Astrocyte of the cerebellum (primary cell): ENCODE results near the gene CMTM5.
A peak's percentile ranks its signal among the peaks of the same experiment; 100 is the strongest.

Experiments
- DNase-seq: peaks from one replicate; pipeline ENCODE4 v3.0.0-alpha.2; 2011; ENCODE audit warnings: low read depth
- H3K4me3 ChIP-seq: 2 replicates; pipeline ENCODE4 v1.5.1; 2011; ENCODE audit warnings: mild to moderate bottlenecking, low read depth, low read length, moderate library complexity
- in situ Hi-C: cut with HindIII; loops from 2 replicates; pipeline ENCODE4 v1.10.0; 2017; ENCODE audit warnings: low sequenced_read_pairs
- TF ChIP-seq, protein P1 (sequence below): IDR thresholded peaks from 2 replicates; pipeline ENCODE4 v1.5.1; 2012; ENCODE audit warnings: low read length, low read depth, moderate library complexity, mild to moderate bottlenecking; ENCODE audit errors: missing control alignments

The CMTM5 gene

DNA sequence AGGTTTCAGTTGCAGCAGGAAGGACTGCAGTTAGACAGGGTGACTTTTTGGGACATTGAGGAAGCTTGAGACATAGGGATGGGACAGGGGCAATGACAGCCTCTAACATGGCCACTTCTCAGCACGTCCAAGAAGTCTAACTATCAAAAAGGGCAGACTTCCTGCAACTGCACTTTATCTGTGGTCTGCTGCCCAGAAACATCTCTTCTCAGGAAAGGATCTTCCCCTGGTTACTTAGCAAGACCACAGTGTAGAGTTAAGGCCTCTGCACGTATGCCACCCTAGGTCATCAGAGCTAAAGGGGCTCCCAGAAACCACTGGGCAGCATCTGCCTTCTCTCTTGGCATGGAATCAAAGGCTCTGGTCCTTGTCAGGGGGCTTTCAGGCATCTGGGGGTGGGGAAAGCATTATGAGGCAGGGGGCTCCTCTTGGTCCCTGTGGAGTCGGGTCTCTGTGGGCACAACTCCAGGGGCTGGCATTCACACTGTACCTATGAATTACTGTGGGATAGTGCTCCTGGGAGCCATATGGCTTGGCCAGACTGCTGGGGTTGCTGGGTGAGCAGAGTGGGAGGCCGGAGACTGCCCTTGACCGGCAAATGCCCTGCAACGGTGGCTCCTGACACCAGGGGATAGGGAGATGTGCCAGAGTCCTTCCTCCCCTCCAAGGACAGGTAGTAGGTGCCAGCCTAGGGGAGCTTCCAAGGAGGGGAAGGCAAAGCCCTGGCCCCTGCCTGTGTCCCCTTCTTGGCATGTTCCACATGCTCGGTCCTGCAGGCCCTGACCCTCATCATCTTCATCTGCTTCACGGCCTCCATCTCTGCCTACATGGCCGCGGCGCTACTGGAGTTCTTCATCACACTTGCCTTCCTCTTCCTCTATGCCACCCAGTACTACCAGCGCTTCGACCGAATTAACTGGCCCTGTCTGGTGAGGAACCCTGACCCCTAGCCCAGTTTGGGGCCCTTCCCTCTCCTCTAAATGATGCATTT, 1.0 kb downstream of the CMTM5 start:
- in situ Hi-C loops = no loop called here

DNA sequence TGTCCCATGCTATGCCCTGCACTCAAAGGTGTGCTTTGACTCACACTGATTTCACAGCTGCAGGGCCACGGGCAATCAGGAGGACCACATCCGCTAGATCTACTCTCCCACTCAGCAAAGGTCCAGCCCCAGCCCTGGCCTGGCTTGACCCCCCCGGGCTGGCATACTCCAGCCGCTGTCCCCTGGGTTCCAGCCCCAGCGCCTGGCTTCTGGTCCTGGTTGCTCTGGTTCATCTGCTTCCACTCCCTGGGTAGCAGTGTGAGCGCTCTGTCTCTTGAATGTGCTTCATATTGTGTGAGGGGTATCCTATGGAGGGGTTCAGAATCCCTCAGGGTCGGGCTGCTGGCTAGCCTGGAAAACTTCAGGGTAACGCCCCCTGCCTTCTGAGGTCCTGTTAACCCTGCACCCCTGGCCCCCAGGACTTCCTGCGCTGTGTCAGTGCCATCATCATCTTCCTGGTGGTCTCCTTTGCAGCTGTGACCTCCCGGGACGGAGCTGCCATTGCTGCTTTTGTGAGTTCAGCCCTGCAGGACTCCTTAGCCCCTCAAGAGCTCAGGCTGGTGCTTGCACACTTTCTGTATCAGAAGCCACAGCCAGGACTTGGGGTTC, 1.9 kb downstream of the CMTM5 start:
- in situ Hi-C loops = no loop called here
- DNase-seq = no peak
- TF ChIP-seq, protein P1, sequence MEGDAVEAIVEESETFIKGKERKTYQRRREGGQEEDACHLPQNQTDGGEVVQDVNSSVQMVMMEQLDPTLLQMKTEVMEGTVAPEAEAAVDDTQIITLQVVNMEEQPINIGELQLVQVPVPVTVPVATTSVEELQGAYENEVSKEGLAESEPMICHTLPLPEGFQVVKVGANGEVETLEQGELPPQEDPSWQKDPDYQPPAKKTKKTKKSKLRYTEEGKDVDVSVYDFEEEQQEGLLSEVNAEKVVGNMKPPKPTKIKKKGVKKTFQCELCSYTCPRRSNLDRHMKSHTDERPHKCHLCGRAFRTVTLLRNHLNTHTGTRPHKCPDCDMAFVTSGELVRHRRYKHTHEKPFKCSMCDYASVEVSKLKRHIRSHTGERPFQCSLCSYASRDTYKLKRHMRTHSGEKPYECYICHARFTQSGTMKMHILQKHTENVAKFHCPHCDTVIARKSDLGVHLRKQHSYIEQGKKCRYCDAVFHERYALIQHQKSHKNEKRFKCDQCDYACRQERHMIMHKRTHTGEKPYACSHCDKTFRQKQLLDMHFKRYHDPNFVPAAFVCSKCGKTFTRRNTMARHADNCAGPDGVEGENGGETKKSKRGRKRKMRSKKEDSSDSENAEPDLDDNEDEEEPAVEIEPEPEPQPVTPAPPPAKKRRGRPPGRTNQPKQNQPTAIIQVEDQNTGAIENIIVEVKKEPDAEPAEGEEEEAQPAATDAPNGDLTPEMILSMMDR = no peak
- H3K4me3 ChIP-seq = no peak overlapping the region

More for the DNA sequence above, 1.0 kb downstream of the CMTM5 start:
- TF ChIP-seq, protein P1 = no peak
- H3K4me3 ChIP-seq = no peak overlapping the region
- no peak for DNase-seq

DNA sequence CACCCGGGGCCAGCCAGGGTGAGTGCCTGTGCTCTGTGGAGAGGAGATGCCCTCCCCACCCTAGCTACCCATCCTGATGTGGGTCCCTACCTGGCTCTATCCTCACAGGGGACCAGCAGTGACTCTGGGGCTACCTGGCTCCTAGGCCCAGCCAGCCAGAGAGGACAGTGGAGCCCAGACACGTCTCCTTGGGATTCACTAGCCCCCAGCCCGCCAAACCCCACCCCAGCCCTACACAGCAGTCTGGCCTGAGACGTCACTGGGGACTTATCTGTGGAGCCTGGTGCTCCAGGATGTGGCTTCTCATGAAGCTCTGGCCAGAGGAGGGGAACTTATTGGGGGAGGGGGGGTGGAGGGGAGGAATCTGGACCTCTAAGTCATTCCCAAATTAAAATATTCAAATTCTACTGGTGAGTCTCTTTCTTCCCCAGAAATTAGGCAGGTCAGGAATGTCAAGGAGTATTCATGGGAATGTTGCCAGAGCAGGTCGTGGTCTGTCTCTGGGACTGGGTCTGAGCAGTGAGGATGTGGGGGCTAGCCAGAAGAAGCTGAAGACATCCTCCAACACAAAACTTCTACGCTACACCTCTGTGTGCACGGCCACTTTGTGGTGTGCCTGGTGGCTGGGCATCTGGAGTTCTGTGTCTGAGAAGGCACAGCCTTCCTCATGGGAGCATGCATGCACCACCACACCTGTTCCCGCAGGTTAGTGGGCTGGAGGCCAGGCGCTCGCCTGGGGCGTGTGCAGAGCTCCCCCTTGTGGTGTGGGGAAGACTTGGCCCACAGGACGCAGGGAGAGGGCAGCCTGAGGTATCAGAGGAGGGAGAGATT, 2.7 kb downstream of the CMTM5 start:
- in situ Hi-C loops = no loop called here
- H3K4me3 ChIP-seq = no peak overlapping the region
- TF ChIP-seq, protein P1 = peak; percentile 86
- no peak for DNase-seq

DNA sequence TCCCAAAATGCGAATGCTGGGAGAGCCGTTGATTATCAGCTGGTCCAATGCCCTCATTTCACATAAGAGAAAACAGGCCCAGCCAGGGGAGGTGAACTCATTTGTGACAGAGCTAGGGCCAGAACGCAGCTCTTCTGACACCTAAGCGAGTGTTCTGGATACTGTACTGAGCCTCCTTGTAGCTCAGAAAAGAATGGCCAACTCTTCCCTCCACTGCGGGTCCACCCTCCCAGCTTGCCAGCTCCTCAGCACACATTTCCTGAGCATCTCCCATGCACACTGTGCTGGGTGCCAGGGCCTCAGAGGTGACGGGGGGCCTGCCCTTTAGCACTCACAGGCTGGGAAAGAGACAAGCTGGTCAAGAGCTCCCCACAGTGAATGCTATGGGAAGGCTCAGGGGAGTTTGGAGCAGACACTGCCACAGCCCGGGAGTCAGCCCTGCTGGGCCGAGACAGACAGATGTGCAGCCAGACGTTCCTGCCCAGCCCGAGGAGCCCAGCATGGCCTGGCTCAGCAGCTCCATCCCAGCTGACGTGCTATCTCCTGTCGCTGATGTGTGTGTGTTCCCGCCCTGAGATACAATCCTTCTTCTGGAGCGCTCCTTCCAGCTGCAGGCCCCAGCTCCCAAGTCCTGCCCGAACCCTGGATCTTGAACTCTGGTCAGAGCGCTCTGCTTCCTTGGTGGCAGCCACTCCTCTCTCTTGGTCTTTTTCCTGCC, 3.5 kb downstream of the CMTM5 start:
- TF ChIP-seq, protein P1 = no peak
- H3K4me3 ChIP-seq = no peak overlapping the region
- no peak for DNase-seq
- in situ Hi-C loops = no loop called here

DNA sequence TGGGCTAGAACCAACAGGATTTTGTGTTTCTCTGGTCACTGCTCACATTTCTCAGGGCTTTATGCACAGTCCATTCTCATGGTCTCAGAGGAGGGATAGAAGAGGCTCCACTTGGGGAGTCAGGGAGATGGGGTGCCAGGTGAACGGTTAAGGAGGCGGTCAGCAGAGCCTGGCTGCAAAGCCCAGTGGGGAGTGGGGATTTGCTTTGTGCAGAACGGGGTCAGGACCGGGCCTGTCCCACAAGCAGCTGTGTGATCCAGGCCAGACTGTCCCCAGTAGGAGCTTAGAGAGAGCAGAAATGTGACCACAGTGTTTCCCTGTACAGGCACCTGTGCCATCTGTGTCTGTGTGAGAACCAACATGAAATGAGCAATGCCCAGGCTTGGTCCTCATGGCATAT, 4.1 kb downstream of the CMTM5 start:
- no peak for DNase-seq
- no peak overlapping the region for H3K4me3 ChIP-seq
- in situ Hi-C loops = no loop called here
- TF ChIP-seq, protein P1 = no peak

DNA sequence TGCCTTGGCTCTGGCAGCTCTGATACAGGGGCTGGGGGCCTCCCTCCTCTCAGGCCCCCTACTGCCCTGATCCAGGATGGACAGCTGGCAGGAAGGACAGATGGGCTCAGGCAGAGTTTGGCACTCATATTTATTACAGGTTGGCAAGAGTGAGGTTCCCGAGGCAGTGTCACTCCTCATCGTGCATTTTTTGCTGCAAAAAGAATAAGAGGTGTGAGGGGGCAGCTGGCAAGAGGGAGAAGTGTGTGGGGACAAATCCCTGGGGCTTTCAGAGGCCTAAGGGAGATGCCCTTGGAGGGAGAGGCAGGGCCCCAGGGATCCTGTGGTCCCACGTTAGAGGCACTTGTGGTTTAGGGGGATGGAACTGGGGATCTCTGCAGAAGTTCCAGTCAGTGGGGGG, 5.0 kb downstream of the CMTM5 start:
- no peak overlapping the region for H3K4me3 ChIP-seq
- TF ChIP-seq, protein P1 = no peak
- no peak for DNase-seq
- in situ Hi-C loops = no loop called here
